ENCODE data around the gene SUSD4. TPM values are rescaled to one million over a fixed set of nuclear protein-coding genes. Genes with fewer than 3 reads are reported as not detected.

SUSD4 gene
- total RNA-seq, 4 donors from 2014 or later: 2.2 to 5.3 (median 2.5) TPM

- H3K4me3 ChIP-seq: no peak overlapping the region
- TF ChIP-seq POLR2A (IDR thresholded peaks at IDR 0.05) (no peak), EP300 (IDR thresholded peaks at IDR 0.05) (no peak), POLR2AphosphoS5 (IDR thresholded peaks at IDR 0.05) (no peak), CTCF (IDR thresholded peaks at IDR 0.05) (no peak)
- H3K9me3 ChIP-seq: peaks cover 0 to 5% (median 0%) of the 10 kb centered on the region in 3 donors
- no peaks in the 10 kb centered on the region for H3K36me3 ChIP-seq
- ATAC-seq: no peak
- no peaks in the 10 kb centered on the region for H3K4me1 ChIP-seq
- no peak overlapping the region for H3K27ac ChIP-seq
- H3K27me3 ChIP-seq: no peaks in the 10 kb centered on the region
- 89 to 93% methylated on average over 2 of the region's 2 CpGs for WGBS, 2 donors (ENCODE audit: low coverage in 1 of 2)
These were observed 62.6 kb downstream of the SUSD4 start for GRCh38 chr1:223301371-223301770.

GRCh38 chr1:223299553-223299952 lies 64.4 kb downstream of the SUSD4 start:
- Histone ChIP-seq H3K9me3 (peaks cover 0 to 5% (median 0%) of the 10 kb centered on the region in 3 donors), H3K36me3 (no peaks in the 10 kb centered on the region), H3K4me3 (no peak overlapping the region), H3K27ac (no peak overlapping the region), H3K27me3 (no peaks in the 10 kb centered on the region), H3K4me1 (no peaks in the 10 kb centered on the region)
- TF ChIP-seq CTCF (IDR thresholded peaks at IDR 0.05): no peak
- no peak for TF ChIP-seq POLR2A (IDR thresholded peaks at IDR 0.05)
- TF ChIP-seq POLR2AphosphoS5 (IDR thresholded peaks at IDR 0.05): no peak
- TF ChIP-seq EP300 (IDR thresholded peaks at IDR 0.05): no peak
- WGBS, 2 donors (ENCODE audit: low coverage in 1 of 2): 33 to 50% methylated on average over 1 of the region's 1 CpG
- no peak for ATAC-seq

GRCh38 chr1:223298701-223299100 lies 65.3 kb downstream of the SUSD4 start:
- TF ChIP-seq CTCF (IDR thresholded peaks at IDR 0.05): no peak
- no peak for TF ChIP-seq POLR2A (IDR thresholded peaks at IDR 0.05)
- peak; percentile 26 for TF ChIP-seq POLR2AphosphoS5 (IDR thresholded peaks at IDR 0.05)
- no peak for TF ChIP-seq EP300 (IDR thresholded peaks at IDR 0.05)
- Histone ChIP-seq H3K27ac (peak overlapping the region; percentile 12 to 53 (median 38)), H3K36me3 (no peaks in the 10 kb centered on the region), H3K27me3 (no peaks in the 10 kb centered on the region), H3K9me3 (peaks cover 0 to 5% (median 0%) of the 10 kb centered on the region in 3 donors), H3K4me1 (no peaks in the 10 kb centered on the region), H3K4me3 (no peak overlapping the region)
- 25 to 37% methylated on average over 4 to 5 of the region's 5 CpGs for WGBS, 2 donors (ENCODE audit: low coverage in 1 of 2)
- ATAC-seq: no peak

- no peaks in the 10 kb centered on the region for H3K36me3 ChIP-seq
- no peak overlapping the region for H3K4me3 ChIP-seq
- no peaks in the 10 kb centered on the region for H3K27me3 ChIP-seq
- no peak for ATAC-seq
- WGBS, 2 donors (ENCODE audit: low coverage in 1 of 2): 88% methylated on average over 1 of the region's 1 CpG; no CpG with 5 or more reads in 1 of the 2 donors
- TF ChIP-seq POLR2A (IDR thresholded peaks at IDR 0.05) (no peak), CTCF (IDR thresholded peaks at IDR 0.05) (no peak), EP300 (IDR thresholded peaks at IDR 0.05) (no peak), POLR2AphosphoS5 (IDR thresholded peaks at IDR 0.05) (no peak)
- H3K9me3 ChIP-seq: no peaks in the 10 kb centered on the region
- H3K4me1 ChIP-seq: no peaks in the 10 kb centered on the region
- H3K27ac ChIP-seq: peak overlapping the region in 1 of 4 donors; percentile 38
These were observed 66.2 kb downstream of the SUSD4 start for GRCh38 chr1:223297800-223298199.

GRCh38 chr1:223291796-223292195 lies 72.2 kb downstream of the SUSD4 start:
- no peaks in the 10 kb centered on the region for H3K27me3 ChIP-seq
- no peak overlapping the region for H3K4me3 ChIP-seq
- H3K4me1 ChIP-seq: no peaks in the 10 kb centered on the region
- H3K36me3 ChIP-seq: no peaks in the 10 kb centered on the region
- WGBS, 2 donors (ENCODE audit: low coverage in 1 of 2): 63 to 78% methylated on average over 2 of the region's 2 CpGs
- TF ChIP-seq POLR2AphosphoS5 (IDR thresholded peaks at IDR 0.05): no peak
- TF ChIP-seq CTCF (IDR thresholded peaks at IDR 0.05): no peak
- no peak for TF ChIP-seq POLR2A (IDR thresholded peaks at IDR 0.05)
- TF ChIP-seq EP300 (IDR thresholded peaks at IDR 0.05): no peak
- H3K27ac ChIP-seq: no peak overlapping the region
- ATAC-seq: no peak
- no peaks in the 10 kb centered on the region for H3K9me3 ChIP-seq

Data from gastroesophageal sphincter (tissue), 4 donors.